Suppressor macrophage (primary cell): ENCODE data around the gene SSBP4.

Experiments
- DNase-seq, 4 experiments: peaks; one replicate each; pipeline ENCODE4 v3.0.0-alpha.2; 2020 to 2022

The SSBP4 gene

DNA sequence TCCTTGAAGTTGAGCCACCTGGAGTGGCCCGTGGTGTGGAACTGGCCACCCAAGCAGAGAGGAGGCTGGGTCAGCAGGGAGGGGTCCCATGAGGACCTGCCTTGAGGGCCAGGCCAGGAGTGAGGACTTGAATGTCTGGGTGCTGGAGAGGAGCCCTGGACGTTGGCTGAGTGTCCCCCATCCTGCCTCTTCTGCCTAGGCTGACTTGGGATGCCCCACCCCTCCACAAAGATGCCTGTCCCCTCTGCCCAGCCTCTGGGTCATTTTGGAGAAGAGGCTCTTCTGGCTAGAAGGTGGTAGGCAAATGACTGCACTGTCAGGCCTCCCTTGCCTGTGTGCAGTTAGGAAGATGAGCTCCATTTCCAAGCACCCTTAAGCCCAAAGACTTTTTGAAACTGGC is 1.7 kb downstream of the SSBP4 start:
- DNase-seq = no peak

- DNase-seq = no peak
Observed at GRCh38 chr19:18421371-18421959, 2.3 kb downstream of the SSBP4 start.

DNA sequence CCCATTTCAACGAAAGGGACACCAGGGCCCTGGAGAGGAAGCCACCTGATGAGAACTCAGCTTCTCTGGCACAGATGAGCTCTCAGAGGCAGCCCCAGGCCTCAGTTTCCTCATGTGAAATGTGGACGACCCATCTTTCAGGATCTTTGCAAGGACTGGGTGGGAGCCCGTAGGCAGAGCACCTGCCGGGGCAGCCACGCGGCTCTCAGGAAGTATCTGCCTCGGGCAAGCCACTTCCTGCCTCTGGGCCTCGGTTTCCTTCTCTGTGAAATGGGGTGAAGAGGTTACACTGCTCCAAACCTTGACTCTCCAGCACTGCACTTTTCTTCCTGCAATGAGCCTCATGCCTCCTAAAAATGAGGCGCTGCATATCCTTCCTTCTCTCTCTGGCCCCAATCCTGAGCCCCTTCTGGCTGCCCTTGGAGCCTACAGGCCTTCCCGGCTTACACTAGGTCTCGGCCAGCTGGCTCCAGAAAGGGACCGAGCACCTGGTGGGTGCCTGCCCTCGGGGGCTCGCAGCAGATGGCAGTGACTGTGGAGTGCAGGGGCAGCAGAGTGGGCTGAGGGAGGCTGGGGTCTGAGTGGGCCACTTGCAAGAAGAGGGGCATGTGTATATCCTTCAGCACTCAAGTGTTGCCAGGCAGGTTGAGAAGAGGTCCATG is 3.5 kb downstream of the SSBP4 start:
- DNase-seq = no peak

GRCh38 chr19:18423258-18424020 is 4.2 kb downstream of the SSBP4 start:
- no peak for DNase-seq

DNA sequence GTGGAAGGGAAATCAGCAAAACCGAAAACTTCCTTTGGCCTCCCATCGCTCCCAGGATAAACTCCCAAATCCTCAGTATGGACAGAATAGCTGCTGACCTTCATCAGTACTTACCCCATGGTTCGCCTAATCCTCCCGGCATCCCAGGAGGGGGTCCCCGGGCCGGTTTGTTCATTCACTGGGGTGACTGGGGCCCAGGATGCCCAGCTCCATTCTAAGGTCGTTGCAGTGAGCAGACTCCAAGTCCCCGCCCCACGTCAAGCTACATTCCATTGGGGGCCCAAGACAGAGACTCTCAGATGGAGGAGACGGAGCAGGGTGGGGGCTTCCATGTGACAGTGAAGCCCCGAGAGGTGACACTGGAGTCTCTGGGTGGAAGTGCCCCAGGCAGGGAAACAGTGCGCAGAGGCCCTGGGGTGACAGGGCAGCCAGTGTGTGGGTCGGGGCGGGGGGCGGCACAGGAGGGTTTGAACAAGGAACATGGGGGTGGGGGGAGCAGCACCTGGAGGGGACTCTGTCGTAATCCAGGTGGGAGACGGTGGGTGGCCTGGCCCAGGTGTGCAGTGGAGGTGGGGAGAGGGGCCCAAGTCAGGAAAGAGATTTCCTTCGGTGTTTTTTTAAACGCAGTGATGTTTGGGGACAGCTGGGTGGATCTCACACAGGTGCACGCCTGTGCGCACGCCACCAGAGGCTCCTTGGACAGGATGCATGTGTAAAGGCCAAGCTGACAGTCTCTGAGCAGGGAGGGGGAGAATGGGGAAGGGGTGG is 5.1 kb downstream of the SSBP4 start:
- DNase-seq = no peak

DNA sequence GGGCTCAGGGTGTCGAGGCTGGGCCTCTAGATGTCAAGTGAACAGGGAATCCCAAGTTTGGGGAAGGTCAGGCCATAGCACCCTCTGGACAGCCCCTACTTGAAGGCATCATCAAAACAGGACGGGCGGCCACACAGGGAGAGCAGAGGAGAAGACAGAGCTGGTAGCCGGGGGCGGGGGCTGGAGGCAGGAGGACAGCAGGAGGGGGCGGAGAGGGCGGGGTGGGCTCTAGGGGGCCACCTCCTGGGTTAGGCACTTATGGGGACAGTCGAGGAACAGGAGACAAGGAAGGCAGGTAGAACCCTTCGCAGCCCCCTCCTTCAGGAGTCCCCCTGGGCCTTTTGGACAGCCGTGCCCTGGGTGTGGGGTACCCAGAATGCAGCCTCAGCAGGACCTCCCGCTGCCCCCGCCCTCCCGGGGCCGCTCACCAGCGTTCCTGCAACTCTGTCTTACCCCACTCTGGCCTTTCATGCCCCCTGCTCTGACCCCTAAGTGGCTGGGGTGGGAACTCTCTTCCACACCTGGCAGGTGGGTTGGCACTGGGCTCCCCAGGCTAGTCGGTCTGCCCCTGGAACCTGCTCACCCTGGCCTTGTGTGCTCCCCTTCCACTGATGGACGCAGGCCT is 5.8 kb downstream of the SSBP4 start:
- DNase-seq = no peak

DNA sequence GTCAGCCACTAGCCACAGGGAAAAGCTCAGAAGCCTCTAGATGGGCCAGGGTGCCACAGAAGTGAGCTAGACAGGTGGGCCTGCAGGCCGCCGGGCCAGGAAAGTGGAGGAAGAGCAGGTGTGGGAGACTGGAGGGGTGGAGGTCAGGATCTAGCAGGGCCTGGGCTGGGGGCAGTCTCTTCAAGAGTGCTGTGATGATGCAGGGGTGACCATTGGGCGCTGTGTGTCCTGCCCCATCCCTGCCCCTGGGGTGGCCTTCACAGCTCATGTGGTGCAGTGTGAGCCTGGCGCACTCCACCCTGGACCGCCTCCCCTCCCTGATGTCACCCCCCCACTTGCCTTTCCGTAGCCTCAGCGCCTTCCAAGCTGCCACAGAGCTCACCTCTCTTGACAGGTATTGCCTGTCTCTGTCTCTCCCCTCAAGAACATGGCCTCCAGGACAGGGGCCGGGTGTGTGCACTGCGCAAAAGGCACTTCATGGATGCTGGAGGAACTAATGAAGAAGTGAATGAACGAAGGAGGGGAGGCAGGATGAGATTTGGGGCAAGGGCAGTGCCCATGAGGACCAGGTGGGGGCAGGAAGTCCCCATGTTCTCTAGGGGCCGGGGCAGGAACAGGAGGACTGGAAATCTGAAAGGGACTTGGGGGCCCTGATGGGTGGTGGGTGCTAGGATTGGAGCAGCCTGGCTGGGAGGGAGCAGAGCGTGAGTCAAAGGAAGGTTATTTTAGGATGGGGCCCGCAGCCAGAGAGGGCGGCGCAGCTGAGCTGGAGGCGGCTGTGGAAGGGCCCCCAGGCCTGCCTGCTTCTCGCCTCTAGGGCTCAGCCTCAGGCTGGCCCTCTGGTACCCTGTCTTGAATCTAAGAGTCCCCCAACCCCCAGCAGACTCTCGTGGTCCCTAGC is 6.6 kb downstream of the SSBP4 start:
- no peak for DNase-seq

- no peak for DNase-seq
Observed at GRCh38 chr19:18426416-18426767, 7.2 kb downstream of the SSBP4 start.

DNA sequence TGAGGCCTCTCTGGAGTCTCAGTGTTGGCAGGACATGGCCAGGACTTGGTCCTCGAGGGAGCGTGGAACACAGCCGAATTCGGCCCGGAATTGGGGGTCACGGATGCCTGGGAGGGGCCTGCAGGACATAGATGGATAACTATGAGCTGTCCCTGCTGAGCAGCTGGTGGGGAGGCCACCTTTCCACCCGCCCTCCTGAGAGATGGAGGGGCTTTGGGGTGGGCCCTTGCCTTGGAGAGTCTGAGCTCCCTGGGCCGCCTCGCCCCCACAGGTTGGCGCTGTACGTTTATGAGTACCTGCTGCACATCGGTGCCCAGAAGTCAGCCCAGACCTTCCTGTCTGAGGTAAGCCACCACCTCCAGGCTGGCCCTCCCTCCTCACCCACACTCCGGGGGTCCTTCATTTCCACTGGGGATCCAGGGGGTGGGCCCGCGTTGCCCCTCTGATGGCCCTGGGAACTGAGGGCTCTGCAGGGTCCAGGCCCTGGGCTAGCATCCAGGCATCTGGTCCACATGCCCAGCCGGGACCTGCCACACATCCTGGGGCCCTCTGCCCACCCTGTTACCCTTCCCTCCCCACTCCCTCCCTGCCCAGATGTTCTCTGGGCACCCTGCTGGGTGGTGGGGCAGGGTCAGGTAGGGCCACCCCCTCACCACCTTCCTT is 8.0 kb downstream of the SSBP4 start:
- DNase-seq = no peak

GRCh38 chr19:18427743-18428113 is 8.5 kb downstream of the SSBP4 start:
- no peak for DNase-seq

GRCh38 chr19:18428173-18428786 is 9.1 kb downstream of the SSBP4 start:
- DNase-seq = no peak

DNA sequence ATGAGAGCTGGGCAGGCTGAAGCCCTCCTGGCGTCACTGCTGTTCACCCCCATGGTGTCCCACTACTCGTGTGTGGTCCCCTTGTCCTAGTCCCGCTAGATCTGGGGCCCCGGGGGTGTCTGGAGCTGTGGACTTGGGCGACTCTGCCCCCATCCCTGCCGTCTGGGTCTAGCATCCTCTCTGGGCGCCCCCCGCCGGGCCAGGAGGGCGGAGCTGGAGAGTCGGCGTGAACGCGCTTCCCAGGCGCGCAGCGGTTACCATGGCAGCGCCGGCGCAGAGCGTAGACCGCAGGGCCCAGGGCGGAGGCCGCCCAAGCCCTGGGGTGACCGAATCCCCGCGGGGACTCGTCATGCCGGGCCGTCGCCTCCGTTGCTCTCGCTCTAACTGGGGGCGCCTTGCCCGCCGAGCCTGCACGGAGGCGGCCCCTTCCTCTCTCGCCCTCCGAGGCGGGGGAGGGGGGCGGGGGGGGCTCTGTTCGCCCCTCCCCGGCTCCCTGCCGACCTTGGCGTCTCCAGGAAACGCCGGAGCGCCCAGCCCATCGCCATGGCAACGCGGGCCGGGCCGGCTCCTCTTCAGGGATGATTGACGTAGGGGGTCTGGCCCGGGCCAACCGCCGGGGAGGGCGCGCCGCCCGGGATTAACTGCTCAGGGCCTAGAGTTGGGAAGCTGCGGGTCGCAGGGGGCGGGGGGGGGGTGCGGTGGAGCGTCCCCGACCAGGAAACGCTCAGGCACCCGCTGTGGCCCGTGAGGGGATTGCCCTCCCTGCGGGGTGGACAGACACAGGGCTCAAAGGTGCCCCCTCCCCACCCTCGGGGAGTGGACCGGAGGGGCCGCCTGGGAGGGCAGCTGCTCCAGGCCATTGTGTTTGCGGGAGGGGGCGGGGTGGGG is 9.8 kb downstream of the SSBP4 start:
- DNase-seq = peak; percentile 69 to 86 (median 80)

- no peak for DNase-seq
Observed at GRCh38 chr19:18429717-18430416, 10.7 kb downstream of the SSBP4 start.

GRCh38 chr19:18430417-18431144 is 11.4 kb downstream of the SSBP4 start:
- no peak for DNase-seq

DNA sequence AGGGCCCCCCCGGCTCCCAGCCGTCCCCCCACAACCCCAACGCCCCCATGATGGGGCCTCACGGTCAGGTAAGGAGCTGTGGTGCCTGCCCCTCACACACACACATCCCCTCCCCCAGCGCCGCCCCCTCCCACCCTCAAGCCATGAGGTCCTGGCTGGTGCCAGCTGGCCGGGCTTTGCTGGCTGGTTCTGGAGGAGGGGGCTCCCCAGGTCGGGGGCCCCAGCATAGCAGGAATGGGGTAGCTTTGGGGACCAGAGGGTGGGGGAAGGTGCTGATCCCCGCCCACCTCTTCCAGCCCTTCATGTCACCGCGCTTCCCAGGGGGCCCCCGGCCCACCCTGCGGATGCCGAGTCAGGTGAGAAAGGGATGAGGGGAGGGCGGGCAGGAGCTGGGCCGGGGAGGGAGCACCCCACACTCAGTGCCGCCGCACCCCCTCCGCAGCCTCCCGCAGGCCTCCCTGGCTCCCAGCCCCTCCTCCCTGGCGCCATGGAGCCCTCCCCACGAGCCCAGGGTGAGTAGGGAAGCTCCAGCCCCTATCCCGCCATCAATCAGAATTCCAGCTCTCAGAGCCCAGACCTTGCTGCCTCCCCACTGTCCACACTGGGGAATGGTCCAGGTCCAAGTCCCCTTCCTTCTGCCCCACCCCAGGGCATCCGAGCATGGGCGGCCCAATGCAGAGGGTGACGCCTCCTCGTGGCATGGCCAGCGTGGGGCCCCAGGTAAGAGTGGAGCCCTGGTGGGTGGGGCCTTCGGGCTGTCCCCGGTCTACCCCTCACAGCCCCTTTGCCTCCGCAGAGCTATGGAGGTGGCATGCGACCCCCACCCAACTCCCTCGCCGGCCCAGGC is 12.4 kb downstream of the SSBP4 start:
- DNase-seq = no peak

DNA sequence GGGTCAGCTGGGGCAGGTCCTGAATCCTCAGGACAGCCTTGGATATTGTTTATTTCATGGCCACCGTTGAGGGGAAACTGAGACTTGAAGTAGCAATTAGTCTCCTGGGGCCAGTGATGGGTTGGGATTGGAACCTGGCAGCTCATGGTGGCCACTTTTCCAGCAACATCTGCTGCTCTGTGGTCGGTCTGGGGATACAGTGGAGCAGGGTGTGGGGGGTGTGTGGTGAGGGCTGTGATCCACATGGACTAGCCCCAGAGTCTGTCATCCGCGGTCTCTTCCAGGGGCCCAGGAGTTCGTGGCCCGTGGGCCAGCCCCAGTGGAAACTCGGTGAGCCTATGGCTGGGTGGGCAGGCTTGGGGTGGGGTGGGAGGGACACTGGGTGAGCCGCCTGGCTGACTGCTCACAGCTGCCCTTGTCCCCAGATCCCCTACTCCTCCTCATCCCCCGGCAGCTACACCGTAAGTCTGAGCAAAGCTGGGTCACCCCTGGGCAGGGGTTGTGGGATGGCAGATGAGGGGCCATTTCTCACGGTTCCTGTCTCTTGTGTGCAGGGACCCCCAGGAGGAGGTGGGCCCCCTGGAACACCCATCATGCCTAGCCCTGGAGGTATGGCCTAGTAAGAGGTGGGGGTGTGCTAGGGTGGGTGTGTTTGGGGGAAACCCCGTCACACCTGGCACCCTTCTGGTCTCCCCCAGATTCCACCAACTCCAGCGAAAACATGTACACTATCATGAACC is 13.2 kb downstream of the SSBP4 start:
- no peak for DNase-seq
